Peyer's patch (tissue), 4 donors: ENCODE measurements around the gene TMEM252.

Experiments used
- POLR2A ChIP-seq, 2 donors: fragments of 450-650 bp; IDR thresholded peaks; one replicate each; pipeline ENCODE4 v1.5.1; 2017; ENCODE audit warnings: antibody characterized with exemption in 2 of 2, mild to moderate bottlenecking in 2 of 2, moderate library complexity in 2 of 2
- TF ChIP-seq, protein P1 (sequence below), 6 experiments: fragments of 450-650 bp in 4 of 6; fragments of 200-600 bp in 2 of 6; sonication (generic) in 1 of 6; IDR thresholded peaks; one replicate each; pipeline ENCODE4 v1.5.1; 2017 to 2019; ENCODE audit warnings: antibody characterized with exemption in 6 of 6, mild to moderate bottlenecking in 3 of 6, moderate library complexity in 1 of 6

- TF ChIP-seq, protein P1, sequence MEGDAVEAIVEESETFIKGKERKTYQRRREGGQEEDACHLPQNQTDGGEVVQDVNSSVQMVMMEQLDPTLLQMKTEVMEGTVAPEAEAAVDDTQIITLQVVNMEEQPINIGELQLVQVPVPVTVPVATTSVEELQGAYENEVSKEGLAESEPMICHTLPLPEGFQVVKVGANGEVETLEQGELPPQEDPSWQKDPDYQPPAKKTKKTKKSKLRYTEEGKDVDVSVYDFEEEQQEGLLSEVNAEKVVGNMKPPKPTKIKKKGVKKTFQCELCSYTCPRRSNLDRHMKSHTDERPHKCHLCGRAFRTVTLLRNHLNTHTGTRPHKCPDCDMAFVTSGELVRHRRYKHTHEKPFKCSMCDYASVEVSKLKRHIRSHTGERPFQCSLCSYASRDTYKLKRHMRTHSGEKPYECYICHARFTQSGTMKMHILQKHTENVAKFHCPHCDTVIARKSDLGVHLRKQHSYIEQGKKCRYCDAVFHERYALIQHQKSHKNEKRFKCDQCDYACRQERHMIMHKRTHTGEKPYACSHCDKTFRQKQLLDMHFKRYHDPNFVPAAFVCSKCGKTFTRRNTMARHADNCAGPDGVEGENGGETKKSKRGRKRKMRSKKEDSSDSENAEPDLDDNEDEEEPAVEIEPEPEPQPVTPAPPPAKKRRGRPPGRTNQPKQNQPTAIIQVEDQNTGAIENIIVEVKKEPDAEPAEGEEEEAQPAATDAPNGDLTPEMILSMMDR (IDR thresholded peaks at IDR 0.05), result no peak
- no peak for TF ChIP-seq POLR2A (IDR thresholded peaks at IDR 0.05)
Observed at GRCh38 chr9:68537616-68537880, 3.1 kb downstream of the TMEM252 start.
